ENCODE results near the gene USP47.
A peak's percentile ranks its signal among the peaks of the same experiment; 100 is the strongest.

The USP47 gene

DNA sequence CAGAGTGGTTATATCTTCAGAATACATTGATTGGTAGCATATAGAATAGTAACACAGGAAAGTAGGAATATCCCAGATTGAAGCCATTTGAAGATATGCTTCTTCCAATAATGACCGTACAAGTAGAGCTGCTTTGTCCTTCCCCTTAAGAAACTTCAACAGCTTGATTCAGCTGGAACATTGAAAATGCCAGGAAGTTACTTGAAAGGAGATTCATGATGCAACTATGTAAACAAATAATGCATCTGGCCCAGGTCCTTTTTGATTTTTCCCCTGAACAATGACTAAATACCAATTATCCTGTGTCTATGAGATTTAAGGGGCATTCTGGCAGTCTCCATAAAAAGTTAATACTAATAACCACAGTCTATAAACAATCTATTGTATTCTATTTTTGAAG, 163.7 kb downstream of the USP47 start:
- no peak for DNase-seq

DNA sequence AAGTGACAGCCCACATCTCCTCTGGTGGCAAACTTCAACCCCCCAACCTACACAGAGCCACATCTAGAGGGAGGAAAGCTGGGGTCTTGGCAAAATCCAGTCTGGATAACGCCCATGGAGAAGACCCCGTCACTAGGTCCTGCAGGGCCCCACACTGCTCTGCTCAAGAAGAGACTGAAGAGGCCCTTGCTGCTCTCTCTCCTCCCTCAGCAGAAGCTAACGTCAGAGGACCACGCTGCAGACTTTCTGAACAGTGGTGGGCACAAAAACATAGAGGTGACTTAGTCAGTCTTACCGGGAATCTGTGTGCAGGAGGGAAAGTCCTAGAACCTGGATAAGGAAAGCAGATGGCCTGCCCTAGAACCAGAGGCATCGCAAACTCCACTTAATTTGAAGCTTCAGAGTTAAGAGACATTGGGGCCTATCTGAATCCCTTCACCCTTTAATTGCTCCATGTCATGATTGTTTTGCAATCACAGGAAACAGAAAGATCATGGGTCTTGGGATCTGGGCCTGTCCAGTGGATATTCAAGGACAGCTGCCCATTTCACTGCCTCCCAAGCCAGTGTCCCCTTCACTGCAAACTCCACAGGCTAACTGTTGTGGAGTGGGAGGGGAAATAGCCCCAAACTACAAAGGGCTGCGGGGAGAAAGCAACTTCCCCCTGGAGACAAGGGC, 164.9 kb downstream of the USP47 start:
- no peak for DNase-seq

DNA sequence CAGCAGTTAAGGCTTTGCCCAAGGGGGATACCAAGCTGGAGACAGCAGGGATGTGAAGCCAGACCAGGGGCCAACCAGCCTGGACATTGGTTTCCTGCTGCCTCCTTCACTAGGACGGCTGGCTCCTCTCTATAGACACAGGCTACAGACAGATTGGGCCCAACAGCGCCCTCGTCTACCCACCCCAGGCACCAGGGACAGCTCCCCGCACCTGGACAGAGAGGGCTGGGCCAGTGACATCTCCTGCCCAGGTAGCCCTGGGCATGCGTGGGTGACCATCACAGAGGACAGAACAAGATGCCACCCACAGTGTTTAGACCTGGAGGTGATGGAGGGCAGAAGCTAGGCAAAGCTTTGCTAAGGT, 165.4 kb downstream of the USP47 start:
- DNase-seq, result no peak

DNA sequence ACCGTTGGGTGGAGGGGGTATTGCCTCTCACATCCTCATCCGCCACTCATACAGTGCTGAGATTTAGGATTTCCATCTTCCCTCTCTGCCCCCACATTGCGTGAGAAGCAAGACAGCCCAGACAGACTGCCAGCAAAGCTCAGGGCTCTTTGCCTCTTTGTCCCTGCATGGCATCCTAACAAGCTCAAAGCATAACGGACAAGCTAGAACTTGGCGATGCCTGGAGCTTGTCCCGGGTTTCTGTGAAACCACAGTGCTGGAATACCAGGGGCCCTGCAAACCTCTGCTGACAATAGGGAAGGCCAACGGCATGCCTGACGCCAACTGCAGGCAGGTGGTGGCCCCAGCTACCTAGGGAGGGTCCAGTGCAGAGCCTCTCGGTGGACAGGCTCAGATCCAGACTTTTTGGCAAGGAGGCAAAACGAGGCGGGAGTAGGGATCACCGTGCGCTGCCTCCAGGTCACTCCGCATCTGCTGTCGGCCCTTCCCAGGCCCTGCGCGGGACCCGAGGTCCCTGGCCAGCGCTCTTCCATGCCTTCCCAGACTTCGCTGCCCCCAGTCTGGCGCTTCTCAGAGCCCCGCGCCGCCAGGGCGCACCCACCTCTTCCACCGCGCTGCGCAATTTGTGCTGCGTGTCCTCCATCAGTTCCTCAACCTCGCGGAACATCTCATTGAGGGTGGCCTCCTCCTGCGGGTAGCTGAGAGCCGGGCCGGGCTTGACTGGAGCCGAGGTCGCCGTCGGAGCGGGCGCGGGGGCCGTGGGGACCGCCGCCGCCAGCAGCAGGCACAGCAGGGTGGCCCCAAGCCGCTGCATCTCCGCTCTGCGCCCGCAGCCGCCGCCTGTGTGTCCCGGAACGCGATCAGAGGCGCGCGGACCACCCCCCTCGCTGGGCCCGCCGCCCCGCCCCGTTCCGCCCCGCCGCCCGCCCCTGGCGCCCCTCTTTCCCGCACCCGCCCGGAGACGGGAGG, 166.3 kb downstream of the USP47 start, which contains the start of gene DKK3:
DKK3 (minus strand) TSS at position 858 of the 969 bp plus-strand sequence; CDS start at position 814, 44 bp downstream.
- peak in 1 of 2 experiments; percentile 44 for DNase-seq
